Lung (tissue), 12 donors: Measurements from ENCODE around the gene INHBC. TPM values are rescaled to one million over a fixed set of nuclear protein-coding genes. Genes with fewer than 3 reads are reported as not detected.

Source experiments
- ATAC-seq: fragments of 200-7000 bp; cut with Tn5 transposase; one replicate; pipeline ENCODE4 v1.9.1; 2020; ENCODE audit warnings: moderate number of reproducible peaks; ENCODE audit not compliant: insufficient read depth, low FRiP score
- DNase-seq, 3 donors: peaks; one replicate each; pipeline ENCODE4 v3.0.0-alpha.2; 2013 to 2017
- H3K27ac ChIP-seq, 2 donors: one replicate each; pipeline ENCODE4 v1.5.1; 2013; ENCODE audit warnings: mild to moderate bottlenecking in 2 of 2, moderate library complexity in 2 of 2, control low read depth in 1 of 2, inconsistent platforms in 1 of 2, low read depth in 1 of 2, low read length in 1 of 2
- H3K27me3 ChIP-seq, 3 donors: one replicate each; pipeline ENCODE4 v1.5.1; 2013; ENCODE audit warnings: low read length in 2 of 3; ENCODE audit not compliant: control insufficient read depth in 3 of 3, insufficient read depth in 3 of 3
- H3K36me3 ChIP-seq, 4 donors: one replicate each; pipeline ENCODE4 v1.5.1; 2013; ENCODE audit warnings: low read length in 4 of 4, mild to moderate bottlenecking in 1 of 4, moderate library complexity in 1 of 4; ENCODE audit not compliant: control insufficient read depth in 4 of 4, insufficient read depth in 4 of 4
- H3K4me1 ChIP-seq, 5 donors: one replicate each; pipeline ENCODE4 v1.5.1; 2013; ENCODE audit warnings: low read length in 5 of 5, mild to moderate bottlenecking in 2 of 5, moderate library complexity in 1 of 5; ENCODE audit not compliant: control insufficient read depth in 5 of 5, insufficient read depth in 5 of 5
- H3K4me3 ChIP-seq: one replicate; pipeline ENCODE4 v1.5.1; 2013; ENCODE audit warnings: mild to moderate bottlenecking, control low read depth, moderate library complexity
- H3K9ac ChIP-seq, 2 donors: one replicate each; pipeline ENCODE4 v1.5.1; 2013; ENCODE audit warnings: low read length in 2 of 2, control low read depth in 1 of 2; ENCODE audit not compliant: insufficient read depth in 1 of 2
- H3K9me3 ChIP-seq, 4 donors: one replicate each; pipeline ENCODE4 v1.5.1; 2013; ENCODE audit warnings: low read length in 3 of 4, mild to moderate bottlenecking in 1 of 4, moderate library complexity in 1 of 4; ENCODE audit not compliant: control insufficient read depth in 4 of 4, insufficient read depth in 3 of 4
- CTCF ChIP-seq: IDR thresholded peaks from 2 replicates; pipeline ENCODE4 v1.5.1; 2012; ENCODE audit warnings: mild to moderate bottlenecking; ENCODE audit errors: control extremely low read depth, extremely low read depth
- WGBS, 2 donors: extraction: QIAGEN DNeasy Blood & Tissue Kit; methylation state at CpG; one replicate each; pipeline ENCODE4 v1.1.7; 2013; 5-methylcytosine and 5-hydroxymethylcytosine counted together
- polyA plus RNA-seq, 2 donors: library from polyadenylated mRNA; stranded (reverse); fragments of 200-250 nt; gene quantifications; one replicate each; pipeline ENCODE4 v1.2.1, GENCODE V29; 2013
- total RNA-seq, 2 donors: library from RNA; depleted of rRNA in 1 of 2; stranded (reverse); fragments of >200 nt in 1 of 2; gene quantifications; one replicate each; pipeline ENCODE4 v1.2.1, GENCODE V29; 2014 to 2021
- donor health status: control.
- donor health status: control.
- donor health status: Bipolar disorder and iron deficiency.
- donor health status: healthy.
- donor health status: DM: yes; HTN: yes; CAD: no.

The INHBC gene
- total and polyA plus RNA-seq, 4 donors: 0.02 TPM; not detected in 3

GRCh38 chr12:57448669-57449068 is 14.1 kb downstream of the INHBC start:
- DNase-seq: no peak
- Histone ChIP-seq H3K9ac (no peak overlapping the region), H3K27ac (no peak overlapping the region), H3K36me3 (no peaks in the 10 kb centered on the region), H3K4me3 (no peak overlapping the region), H3K4me1 (no peaks in the 10 kb centered on the region), H3K27me3 (no peaks in the 10 kb centered on the region), H3K9me3 (no peaks in the 10 kb centered on the region)
- TF ChIP-seq CTCF: no peak
- WGBS, 2 donors: 73 to 82% methylated on average over 2 of the region's 2 CpGs
- no peak for ATAC-seq

- ATAC-seq (no peak), DNase-seq (no peak)
- no peaks in the 10 kb centered on the region for H3K4me1 ChIP-seq
- H3K9ac ChIP-seq: no peak overlapping the region
- H3K27ac ChIP-seq: no peak overlapping the region
- H3K27me3 ChIP-seq: no peaks in the 10 kb centered on the region
- no peak for TF ChIP-seq CTCF
- no peaks in the 10 kb centered on the region for H3K9me3 ChIP-seq
- 95 to 97% methylated on average over 7 of the region's 7 CpGs for WGBS, 2 donors
- no peak overlapping the region for H3K4me3 ChIP-seq
- no peaks in the 10 kb centered on the region for H3K36me3 ChIP-seq
Measured at GRCh38 chr12:57449375-57449774, 14.8 kb downstream of the INHBC start.

GRCh38 chr12:57450057-57450456 is 15.5 kb downstream of the INHBC start:
- no peaks in the 10 kb centered on the region for H3K36me3 ChIP-seq
- H3K4me3 ChIP-seq: no peak overlapping the region
- 78 to 97% methylated on average over 3 of the region's 3 CpGs for WGBS, 2 donors
- H3K27me3 ChIP-seq: no peaks in the 10 kb centered on the region
- H3K27ac ChIP-seq: no peak overlapping the region
- no peaks in the 10 kb centered on the region for H3K4me1 ChIP-seq
- TF ChIP-seq CTCF: no peak
- no peak overlapping the region for H3K9ac ChIP-seq
- no peaks in the 10 kb centered on the region for H3K9me3 ChIP-seq
- DNase-seq (no peak), ATAC-seq (no peak)

- ATAC-seq (no peak), DNase-seq (no peak)
- 77 to 83% methylated on average over 6 of the region's 6 CpGs for WGBS, 2 donors
- Histone ChIP-seq H3K9ac (no peak overlapping the region), H3K36me3 (no peaks in the 10 kb centered on the region), H3K27me3 (no peaks in the 10 kb centered on the region), H3K4me1 (no peaks in the 10 kb centered on the region), H3K9me3 (no peaks in the 10 kb centered on the region), H3K4me3 (no peak overlapping the region), H3K27ac (peak overlapping the region in 1 of 2 donors; percentile 27)
- no peak for TF ChIP-seq CTCF
Measured at GRCh38 chr12:57451233-57451778, 16.7 kb downstream of the INHBC start.
